Globus pallidus (tissue), 1 donor: ENCODE measurements around the gene TENM4.
"Not testable (repeated sequence)": the region's sequence is repeated elsewhere in the genome, so short reads cannot be mapped to it uniquely, and the experiment has no call there.

Source experiments
- DNase-seq: peaks from one replicate; pipeline ENCODE4 v3.0.0-alpha.2; 2015; ENCODE audit warnings: low spot score

Gene TENM4

GRCh38 chr11:79019277-79019676 is 421.6 kb downstream of the TENM4 start:
- no peak for DNase-seq

GRCh38 chr11:79018371-79018849 is 422.4 kb downstream of the TENM4 start:
- DNase-seq: no peak

GRCh38 chr11:79017811-79018210 is 423.0 kb downstream of the TENM4 start:
- no peak for DNase-seq

- no peak for DNase-seq
These were observed 427.3 kb downstream of the TENM4 start for GRCh38 chr11:79013509-79013908.

- no peak for DNase-seq
These were observed 429.5 kb downstream of the TENM4 start for GRCh38 chr11:79011357-79011756.

GRCh38 chr11:79007771-79008402 is 432.9 kb downstream of the TENM4 start:
- no peak for DNase-seq

GRCh38 chr11:79006854-79007253 is 434.0 kb downstream of the TENM4 start:
- DNase-seq: no peak

GRCh38 chr11:78996007-78996406 is 444.8 kb downstream of the TENM4 start:
- no peak for DNase-seq

- DNase-seq: no peak
These were observed 445.7 kb downstream of the TENM4 start for GRCh38 chr11:78995171-78995570.

- DNase-seq: no peak
These were observed 446.9 kb downstream of the TENM4 start for GRCh38 chr11:78993802-78994430.

- DNase-seq: no peak
These were observed 449.1 kb downstream of the TENM4 start for GRCh38 chr11:78991681-78992080.

GRCh38 chr11:78990261-78990660 is 450.6 kb downstream of the TENM4 start:
- DNase-seq: no peak

GRCh38 chr11:78987748-78988147 is 453.1 kb downstream of the TENM4 start:
- no peak for DNase-seq

GRCh38 chr11:78986305-78986704 is 454.5 kb downstream of the TENM4 start:
- no peak for DNase-seq

- no peak for DNase-seq
These were observed 455.2 kb downstream of the TENM4 start for GRCh38 chr11:78985663-78986062.

- no peak for DNase-seq
These were observed 458.4 kb downstream of the TENM4 start for GRCh38 chr11:78982473-78982872.

GRCh38 chr11:78981153-78981552 is 459.7 kb downstream of the TENM4 start:
- no peak for DNase-seq

GRCh38 chr11:78978831-78979230 is 462.0 kb downstream of the TENM4 start:
- DNase-seq: no peak

GRCh38 chr11:78977848-78978247 is 463.0 kb downstream of the TENM4 start:
- DNase-seq: not testable (repeated sequence)

GRCh38 chr11:78977009-78977408 is 463.8 kb downstream of the TENM4 start:
- DNase-seq: no peak

- no peak for DNase-seq
These were observed 465.7 kb downstream of the TENM4 start for GRCh38 chr11:78975081-78975480.

GRCh38 chr11:78973876-78974275 is 467.0 kb downstream of the TENM4 start:
- no peak for DNase-seq

- no peak for DNase-seq
These were observed 468.2 kb downstream of the TENM4 start for GRCh38 chr11:78972590-78972989.

- no peak for DNase-seq
These were observed 468.7 kb downstream of the TENM4 start for GRCh38 chr11:78972177-78972576.
